Ovary (tissue), 9 donors: ENCODE measurements around the gene C13orf46. TPM values are rescaled to one million over a fixed set of nuclear protein-coding genes. Genes with fewer than 3 reads are reported as not detected.

Experiments used
- DNase-seq, 5 donors: peaks; one replicate each; pipeline ENCODE4 v3.0.0-alpha.2; 2019 to 2020
- H3K27ac ChIP-seq, 2 donors: fragments of 200-600 bp; one replicate each; pipeline versions ENCODE4 v1.5.1 to v1.8.0; 2019 to 2022
- H3K27me3 ChIP-seq: fragments of 200-600 bp; one replicate; pipeline ENCODE4 v1.8.0; 2022
- H3K36me3 ChIP-seq: fragments of 200-600 bp; sonication (generic); one replicate; pipeline ENCODE4 v1.5.1; 2019
- H3K4me1 ChIP-seq: one replicate; pipeline ENCODE4 v1.8.1; 2013; ENCODE audit warnings: mild to moderate bottlenecking, moderate library complexity; ENCODE audit not compliant: insufficient read depth
- H3K4me3 ChIP-seq: fragments of 200-600 bp; sonication (generic); one replicate; pipeline ENCODE4 v1.5.1; 2017
- H3K9me3 ChIP-seq, 2 donors: fragments of 200-600 bp in 1 of 2; sonication (generic) in 1 of 2; one replicate each; pipeline versions ENCODE4 v1.5.1 to v1.8.1; 2013 to 2019; ENCODE audit warnings: mild to moderate bottlenecking in 1 of 2, moderate library complexity in 1 of 2
- EP300 ChIP-seq: sonication (generic); formaldehyde crosslinking; IDR thresholded peaks from one replicate; pipeline ENCODE4 v1.6.1; 2017; ENCODE audit warnings: antibody characterized with exemption
- POLR2A ChIP-seq: fragments of 450-650 bp; IDR thresholded peaks from one replicate; pipeline ENCODE4 v1.6.1; 2017; ENCODE audit warnings: antibody characterized with exemption, mild to moderate bottlenecking, moderate library complexity
- WGBS, 3 donors: extraction: QIAGEN DNeasy Blood & Tissue Kit in 1 of 3; methylation state at CpG; one replicate each; pipeline versions ENCODE4 v1.1.5 to v1.1.7; 2013 to 2017; 5-methylcytosine and 5-hydroxymethylcytosine counted together
- intact Hi-C, 4 donors: fragments of 100-400 bp; cut with DNase I; formaldehyde crosslinking; loops; one replicate each; pipeline versions ENCODE4 v1.11.0 to v1.15.1; 2022 to 2023
- polyA plus RNA-seq, 2 donors: library from polyadenylated mRNA; stranded (reverse); fragments of 200-250 nt in 1 of 2; fragments of 350-450 nt in 1 of 2; fragmentation: Illumina TruSeq in 1 of 2; extraction: RNeasy Lipid Tissue Mini Kit (QIAGEN cat#74804) in 1 of 2; gene quantifications; one replicate each; pipeline ENCODE4 v1.2.3, GENCODE V29; 2013 to 2014
- total RNA-seq, 7 donors: library from RNA; depleted of rRNA in 2 of 7; stranded (reverse); fragments of >200 nt in 2 of 7; fragmentation: NEBNext Ultra II Directional in 3 of 7; extraction: Animal tissue kit (Norgen Biotek cat#: 25700) in 3 of 7; gene quantifications; one replicate each; pipeline versions ENCODE4 v1.1.0 to v1.2.4, GENCODE V29; 2016 to 2023
- TF ChIP-seq, protein P1 (sequence below), 3 donors: fragments of 450-650 bp in 2 of 3; fragments of 200-600 bp in 1 of 3; IDR thresholded peaks; one replicate each; pipeline versions ENCODE4 v1.5.1 to v1.8.0; 2016 to 2022; ENCODE audit warnings: antibody characterized with exemption in 3 of 3, mild to moderate bottlenecking in 1 of 3
- donor health status: DM: no; HTN: no; CAD: no; lungs with moderate emphysema.
- donor health status: DM: no; HTN: no; CAD: no.
- donor health status: Bipolar disorder and iron deficiency.
- donor health status: DM: yes; HTN: yes; CAD: no.
- donor health status: DM: no; HTN: no; CAD: no.
- donor health status: DM: yes; HTN: yes; CAD: no.

Gene C13orf46
- total and polyA plus RNA-seq, 9 donors, result 0.05 to 2.0 (median 0.50) TPM; not detected in 2

DNA sequence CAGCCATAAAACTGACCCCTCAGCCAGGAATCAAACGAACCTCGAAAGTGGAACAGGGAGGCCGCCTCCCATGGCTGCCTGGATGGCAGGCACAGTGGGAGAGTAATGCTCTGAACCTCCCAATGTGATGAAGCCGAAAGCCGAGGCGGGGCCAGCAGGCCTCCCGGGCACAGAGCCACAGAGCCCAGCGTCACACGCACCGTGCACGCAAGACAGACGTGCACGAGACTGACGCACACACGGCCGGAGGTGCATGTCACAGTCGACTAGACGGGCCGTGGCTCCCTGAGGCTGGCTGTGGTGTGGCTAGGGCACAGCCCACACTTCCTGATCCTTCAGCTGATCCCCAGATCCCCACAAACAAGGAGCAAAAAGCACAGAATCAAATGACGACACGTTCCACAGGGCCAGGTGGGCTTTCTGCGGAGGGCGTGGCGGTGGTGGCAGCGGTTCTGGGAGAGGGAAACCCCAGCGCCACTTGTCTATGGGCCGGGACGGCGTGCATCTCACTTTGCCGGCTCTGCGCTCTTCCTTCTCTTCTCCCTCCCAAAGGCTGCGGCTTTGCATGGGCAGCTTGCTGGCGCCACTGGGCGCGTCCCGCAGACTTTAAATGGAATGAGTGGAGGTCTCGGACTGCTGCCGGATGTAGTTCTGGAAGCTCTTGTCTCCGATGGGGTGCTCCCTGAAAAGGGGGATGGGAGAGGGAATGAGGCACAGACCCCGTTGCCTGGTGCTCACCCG is 5.0 kb upstream of the C13orf46 start:
- Histone ChIP-seq H3K9me3 (no peaks in the 10 kb centered on the region), H3K27me3 (no peaks in the 10 kb centered on the region), H3K4me1 (peaks cover 1% of the 10 kb centered on the region), H3K27ac (no peak overlapping the region), H3K4me3 (no peak overlapping the region), H3K36me3 (no peaks in the 10 kb centered on the region)
- DNase-seq, result peak in 1 of 5 donors; percentile 31
- TF ChIP-seq EP300 (no peak), POLR2A (no peak)
- TF ChIP-seq, protein P1, sequence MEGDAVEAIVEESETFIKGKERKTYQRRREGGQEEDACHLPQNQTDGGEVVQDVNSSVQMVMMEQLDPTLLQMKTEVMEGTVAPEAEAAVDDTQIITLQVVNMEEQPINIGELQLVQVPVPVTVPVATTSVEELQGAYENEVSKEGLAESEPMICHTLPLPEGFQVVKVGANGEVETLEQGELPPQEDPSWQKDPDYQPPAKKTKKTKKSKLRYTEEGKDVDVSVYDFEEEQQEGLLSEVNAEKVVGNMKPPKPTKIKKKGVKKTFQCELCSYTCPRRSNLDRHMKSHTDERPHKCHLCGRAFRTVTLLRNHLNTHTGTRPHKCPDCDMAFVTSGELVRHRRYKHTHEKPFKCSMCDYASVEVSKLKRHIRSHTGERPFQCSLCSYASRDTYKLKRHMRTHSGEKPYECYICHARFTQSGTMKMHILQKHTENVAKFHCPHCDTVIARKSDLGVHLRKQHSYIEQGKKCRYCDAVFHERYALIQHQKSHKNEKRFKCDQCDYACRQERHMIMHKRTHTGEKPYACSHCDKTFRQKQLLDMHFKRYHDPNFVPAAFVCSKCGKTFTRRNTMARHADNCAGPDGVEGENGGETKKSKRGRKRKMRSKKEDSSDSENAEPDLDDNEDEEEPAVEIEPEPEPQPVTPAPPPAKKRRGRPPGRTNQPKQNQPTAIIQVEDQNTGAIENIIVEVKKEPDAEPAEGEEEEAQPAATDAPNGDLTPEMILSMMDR (IDR thresholded peaks at IDR 0.05), result no peak
- intact Hi-C loops, result no loop called here
- 89 to 93% (median 92%) methylated on average over 41 of the region's 41 CpGs for WGBS, 3 donors

DNA sequence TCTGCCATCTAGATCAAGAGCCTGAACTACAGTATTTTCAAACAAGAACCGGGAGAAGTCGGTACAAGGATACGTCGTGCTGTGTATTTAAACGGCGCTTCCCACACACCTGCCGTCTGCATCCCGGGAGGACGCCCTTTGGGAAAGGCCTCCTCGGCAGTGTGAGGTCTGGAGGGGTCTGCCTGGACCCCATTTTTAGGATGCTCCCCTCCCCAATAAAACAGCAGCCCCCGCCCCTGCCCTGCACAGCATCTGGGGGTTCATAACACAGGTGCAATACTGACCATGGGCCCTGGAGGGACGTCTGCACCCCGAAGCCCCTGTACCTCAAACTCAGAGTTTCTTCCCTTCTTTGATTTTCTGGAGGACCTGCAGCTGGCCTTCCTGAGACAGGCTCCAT is 4.1 kb upstream of the C13orf46 start:
- H3K4me3 ChIP-seq, result no peak overlapping the region
- TF ChIP-seq EP300 (no peak), POLR2A (no peak)
- TF ChIP-seq, protein P1 (IDR thresholded peaks at IDR 0.05), result no peak
- no peaks in the 10 kb centered on the region for H3K9me3 ChIP-seq
- no peaks in the 10 kb centered on the region for H3K36me3 ChIP-seq
- intact Hi-C loops, result no loop called here
- H3K4me1 ChIP-seq, result peaks cover 1% of the 10 kb centered on the region
- no peak overlapping the region for H3K27ac ChIP-seq
- DNase-seq, result peak in 1 of 5 donors; percentile 3
- 59 to 68% (median 67%) methylated on average over 13 of the region's 13 CpGs for WGBS, 3 donors
- no peaks in the 10 kb centered on the region for H3K27me3 ChIP-seq

DNA sequence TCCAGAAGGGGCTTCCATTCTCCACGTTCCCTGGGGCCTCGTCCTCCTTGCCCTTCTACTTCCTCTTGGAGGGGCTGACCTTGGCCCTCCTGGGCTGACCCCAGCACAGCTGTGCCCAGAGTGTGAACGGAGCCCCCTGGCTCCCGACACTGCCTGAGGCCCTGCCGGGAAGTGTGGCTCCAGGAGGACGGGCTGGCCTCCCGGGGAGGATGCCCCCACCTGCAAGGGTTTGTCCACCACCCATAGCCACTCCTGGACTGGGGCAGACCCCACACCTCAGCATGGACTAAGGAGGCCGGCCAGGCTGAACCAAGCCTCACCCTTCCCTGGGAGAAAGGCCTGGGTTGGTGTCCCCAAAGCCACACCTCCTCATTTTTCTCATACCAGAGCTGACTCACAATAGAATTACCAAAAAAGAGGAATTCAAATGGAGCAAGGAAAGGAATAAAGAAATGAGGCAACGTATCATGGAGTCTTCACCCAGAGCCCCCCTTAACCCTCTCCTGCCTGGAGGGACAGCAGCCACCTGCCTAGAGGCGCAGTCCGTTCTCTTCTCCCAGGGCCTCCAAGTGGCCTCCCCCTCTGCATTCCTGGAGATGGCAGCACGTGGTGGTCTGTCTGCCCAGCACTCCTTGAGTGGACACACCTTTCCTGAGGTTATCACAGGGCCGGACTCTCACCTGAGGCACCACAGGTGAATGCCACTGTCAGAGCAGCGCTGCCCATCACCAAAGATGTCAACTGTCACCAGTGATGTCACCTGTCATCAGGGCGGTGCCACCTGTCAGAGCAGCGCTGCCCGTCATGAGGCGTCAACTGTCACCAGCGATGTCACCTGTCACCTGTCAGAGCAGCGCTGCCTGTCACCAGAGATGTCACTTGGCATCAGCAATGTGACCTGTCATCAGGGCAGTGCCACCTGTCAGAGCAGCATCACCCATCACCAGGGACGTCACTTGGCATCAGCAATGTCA is 3.1 kb upstream of the C13orf46 start:
- 61 to 68% (median 67%) methylated on average over 21 of the region's 21 CpGs for WGBS, 3 donors
- H3K27me3 ChIP-seq, result no peaks in the 10 kb centered on the region
- no peaks in the 10 kb centered on the region for H3K36me3 ChIP-seq
- intact Hi-C loops, result no loop called here
- H3K9me3 ChIP-seq, result no peaks in the 10 kb centered on the region
- no peak overlapping the region for H3K4me3 ChIP-seq
- TF ChIP-seq POLR2A (no peak), EP300 (no peak)
- TF ChIP-seq, protein P1 (IDR thresholded peaks at IDR 0.05), result no peak
- H3K27ac ChIP-seq, result no peak overlapping the region
- DNase-seq, result peak in 1 of 5 donors; percentile 34
- peaks cover 1% of the 10 kb centered on the region for H3K4me1 ChIP-seq

- Histone ChIP-seq H3K4me3 (no peak overlapping the region), H3K27ac (no peak overlapping the region), H3K36me3 (no peaks in the 10 kb centered on the region), H3K9me3 (no peaks in the 10 kb centered on the region), H3K4me1 (peaks cover 1% of the 10 kb centered on the region), H3K27me3 (no peaks in the 10 kb centered on the region)
- no peak for TF ChIP-seq EP300
- DNase-seq, result peak in 2 of 5 donors; percentile 10 to 20
- 93 to 95% (median 94%) methylated on average over 15 of the region's 15 CpGs for WGBS, 3 donors
- intact Hi-C loops, result no loop called here
Measured at GRCh38 chr13:113975416-113975815, 1.5 kb upstream of the C13orf46 start.
